Ishikawa (cell line): ENCODE data around the gene DOCK3.

Experiments used
- CEBPB ChIP-seq: IDR thresholded peaks from 2 replicates; pipeline ENCODE4 v1.6.1; 2012
- CREB1 ChIP-seq: IDR thresholded peaks from 2 replicates; pipeline ENCODE4 v1.6.1; 2012; ENCODE audit warnings: low read depth
- EGR1 ChIP-seq: IDR thresholded peaks from 2 replicates; pipeline ENCODE4 v1.6.1; 2012
- EP300 ChIP-seq: IDR thresholded peaks from 2 replicates; pipeline ENCODE4 v1.6.1; 2012; ENCODE audit warnings: borderline replicate concordance
- FOXM1 ChIP-seq: IDR thresholded peaks from 2 replicates; pipeline ENCODE4 v1.6.1; 2012; ENCODE audit warnings: low read depth, borderline replicate concordance
- NFIC ChIP-seq: IDR thresholded peaks from 2 replicates; pipeline ENCODE4 v1.6.1; 2012
- RAD21 ChIP-seq: IDR thresholded peaks from 2 replicates; pipeline ENCODE4 v1.6.1; 2012; ENCODE audit warnings: low read depth
- TAF1 ChIP-seq: IDR thresholded peaks from 2 replicates; pipeline ENCODE4 v1.6.1; 2012; ENCODE audit warnings: low read depth, mild to moderate bottlenecking
- TCF12 ChIP-seq: IDR thresholded peaks from 2 replicates; pipeline ENCODE4 v1.6.1; 2012; ENCODE audit warnings: low read depth
- TEAD4 ChIP-seq: IDR thresholded peaks from 2 replicates; pipeline ENCODE4 v1.6.1; 2012
- YY1 ChIP-seq: IDR thresholded peaks from 2 replicates; pipeline ENCODE4 v1.6.1; 2012; ENCODE audit warnings: low read depth
- ZBTB7A ChIP-seq: IDR thresholded peaks from 2 replicates; pipeline ENCODE4 v1.6.1; 2012; ENCODE audit warnings: low read depth
- TF ChIP-seq, protein P1 (sequence below): IDR thresholded peaks from 2 replicates; pipeline ENCODE4 v1.6.1; 2012
- TF ChIP-seq, protein P2 (sequence below): IDR thresholded peaks from 2 replicates; pipeline ENCODE4 v1.6.1; 2012; ENCODE audit warnings: low read depth, mild to moderate bottlenecking
- TF ChIP-seq, protein P3 (sequence below): IDR thresholded peaks from 2 replicates; pipeline ENCODE4 v1.6.1; 2012

The DOCK3 gene

GRCh38 chr3:50947419-50947818, 272.7 kb downstream of the DOCK3 start:
- TF ChIP-seq CEBPB (no peak), TAF1 (no peak), FOXM1 (no peak), EGR1 (no peak), CREB1 (no peak), ZBTB7A (no peak), NFIC (no peak), EP300 (no peak), TEAD4 (no peak), TCF12 (no peak), YY1 (no peak), RAD21 (no peak)
- TF ChIP-seq, protein P1, sequence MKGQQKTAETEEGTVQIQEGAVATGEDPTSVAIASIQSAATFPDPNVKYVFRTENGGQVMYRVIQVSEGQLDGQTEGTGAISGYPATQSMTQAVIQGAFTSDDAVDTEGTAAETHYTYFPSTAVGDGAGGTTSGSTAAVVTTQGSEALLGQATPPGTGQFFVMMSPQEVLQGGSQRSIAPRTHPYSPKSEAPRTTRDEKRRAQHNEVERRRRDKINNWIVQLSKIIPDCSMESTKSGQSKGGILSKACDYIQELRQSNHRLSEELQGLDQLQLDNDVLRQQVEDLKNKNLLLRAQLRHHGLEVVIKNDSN: no peak
- TF ChIP-seq, protein P2, sequence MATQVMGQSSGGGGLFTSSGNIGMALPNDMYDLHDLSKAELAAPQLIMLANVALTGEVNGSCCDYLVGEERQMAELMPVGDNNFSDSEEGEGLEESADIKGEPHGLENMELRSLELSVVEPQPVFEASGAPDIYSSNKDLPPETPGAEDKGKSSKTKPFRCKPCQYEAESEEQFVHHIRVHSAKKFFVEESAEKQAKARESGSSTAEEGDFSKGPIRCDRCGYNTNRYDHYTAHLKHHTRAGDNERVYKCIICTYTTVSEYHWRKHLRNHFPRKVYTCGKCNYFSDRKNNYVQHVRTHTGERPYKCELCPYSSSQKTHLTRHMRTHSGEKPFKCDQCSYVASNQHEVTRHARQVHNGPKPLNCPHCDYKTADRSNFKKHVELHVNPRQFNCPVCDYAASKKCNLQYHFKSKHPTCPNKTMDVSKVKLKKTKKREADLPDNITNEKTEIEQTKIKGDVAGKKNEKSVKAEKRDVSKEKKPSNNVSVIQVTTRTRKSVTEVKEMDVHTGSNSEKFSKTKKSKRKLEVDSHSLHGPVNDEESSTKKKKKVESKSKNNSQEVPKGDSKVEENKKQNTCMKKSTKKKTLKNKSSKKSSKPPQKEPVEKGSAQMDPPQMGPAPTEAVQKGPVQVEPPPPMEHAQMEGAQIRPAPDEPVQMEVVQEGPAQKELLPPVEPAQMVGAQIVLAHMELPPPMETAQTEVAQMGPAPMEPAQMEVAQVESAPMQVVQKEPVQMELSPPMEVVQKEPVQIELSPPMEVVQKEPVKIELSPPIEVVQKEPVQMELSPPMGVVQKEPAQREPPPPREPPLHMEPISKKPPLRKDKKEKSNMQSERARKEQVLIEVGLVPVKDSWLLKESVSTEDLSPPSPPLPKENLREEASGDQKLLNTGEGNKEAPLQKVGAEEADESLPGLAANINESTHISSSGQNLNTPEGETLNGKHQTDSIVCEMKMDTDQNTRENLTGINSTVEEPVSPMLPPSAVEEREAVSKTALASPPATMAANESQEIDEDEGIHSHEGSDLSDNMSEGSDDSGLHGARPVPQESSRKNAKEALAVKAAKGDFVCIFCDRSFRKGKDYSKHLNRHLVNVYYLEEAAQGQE: no peak
- TF ChIP-seq, protein P3, sequence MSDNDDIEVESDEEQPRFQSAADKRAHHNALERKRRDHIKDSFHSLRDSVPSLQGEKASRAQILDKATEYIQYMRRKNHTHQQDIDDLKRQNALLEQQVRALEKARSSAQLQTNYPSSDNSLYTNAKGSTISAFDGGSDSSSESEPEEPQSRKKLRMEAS: no peak

DNA sequence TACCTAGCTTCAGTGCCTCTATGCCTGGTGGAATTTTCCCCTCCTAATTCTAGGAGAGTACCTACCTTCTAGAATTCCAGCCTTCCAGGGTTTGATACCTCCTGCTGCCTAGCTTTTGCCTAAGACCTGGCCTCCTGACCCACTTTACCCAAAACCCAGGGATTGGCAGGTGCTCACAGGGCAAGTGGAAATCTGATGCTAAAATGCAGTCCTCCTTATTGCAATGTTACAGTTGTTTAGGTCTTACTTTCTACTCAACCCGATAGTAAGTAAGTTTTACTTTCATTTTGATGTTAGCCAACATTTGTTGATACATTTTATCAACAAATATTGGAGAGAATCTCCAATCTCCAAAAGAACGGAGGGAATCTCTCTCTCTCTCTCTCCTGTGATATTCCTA, 275.9 kb downstream of the DOCK3 start:
- TF ChIP-seq ZBTB7A (no peak), CREB1 (no peak), EGR1 (no peak)
- TF ChIP-seq, protein P3: no peak
- TF ChIP-seq, protein P2: no peak

DNA sequence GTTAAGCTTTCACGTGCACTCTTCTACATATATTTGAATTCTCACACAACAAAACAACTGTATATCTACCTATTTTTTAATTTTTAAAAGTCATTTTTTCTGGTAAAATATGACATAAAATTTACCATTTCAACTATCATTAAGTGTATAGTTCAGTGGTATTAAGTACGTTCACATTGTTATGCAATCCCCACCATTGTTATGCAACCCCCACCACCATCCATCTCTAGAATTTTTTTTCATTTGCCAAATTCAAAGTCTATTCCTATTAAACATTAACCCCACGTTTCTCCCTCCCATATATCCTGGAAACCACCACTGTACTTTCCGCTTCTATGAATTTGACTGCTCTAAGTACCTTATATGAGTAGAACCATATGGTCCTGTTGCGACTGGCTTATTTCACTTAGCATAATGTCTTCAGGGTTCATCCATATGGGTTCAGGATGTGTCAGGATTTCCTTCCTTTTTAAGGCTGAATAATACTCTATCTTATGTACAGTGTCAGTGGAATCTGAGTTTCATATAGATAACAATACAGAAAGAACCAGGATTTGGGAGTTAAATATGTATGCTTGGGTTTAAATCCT, 279.2 kb downstream of the DOCK3 start:
- TF ChIP-seq FOXM1: no peak
- no peak for TF ChIP-seq EGR1
- TF ChIP-seq, protein P3: no peak
- TF ChIP-seq CREB1: no peak
- TF ChIP-seq CEBPB: 0 out of 2 replicates have a peak, but pooled peaks have one; percentile 31
- TF ChIP-seq, protein P1: no peak
- TF ChIP-seq RAD21: no peak

DNA sequence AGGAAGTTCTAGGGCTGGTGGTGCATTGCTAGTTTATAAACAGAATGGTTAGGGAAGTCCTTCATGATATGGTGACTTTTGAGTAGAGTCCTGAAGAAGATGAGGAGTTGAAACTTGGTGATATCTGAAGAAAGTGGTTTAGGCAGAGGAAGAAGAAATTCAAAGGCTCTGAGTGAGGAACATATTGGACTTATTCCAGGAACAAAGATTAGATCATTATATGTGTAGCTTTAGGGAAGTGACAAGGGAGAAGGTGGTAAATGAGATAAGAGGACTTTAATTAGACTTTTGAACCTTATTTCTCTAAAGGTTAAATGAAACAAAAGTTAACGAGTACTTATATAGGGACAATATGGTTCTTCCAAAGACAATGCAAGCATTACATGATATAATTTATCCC, 286.7 kb downstream of the DOCK3 start:
- TF ChIP-seq RAD21 (no peak), EGR1 (no peak), TCF12 (no peak), FOXM1 (no peak), CREB1 (no peak), YY1 (no peak), TEAD4 (no peak), CEBPB (no peak), NFIC (no peak), TAF1 (no peak), ZBTB7A (no peak), EP300 (no peak)
- TF ChIP-seq, protein P2: no peak
- TF ChIP-seq, protein P1: no peak
- TF ChIP-seq, protein P3: no peak
